HEK293 (cell line): ENCODE data around the gene PLA2G3.

Experiments used
- CTCF ChIA-PET: fragments of 350-600 bp; formaldehyde crosslinking; extraction: SDS; loops from one replicate; lab custom pipeline; 2021; ENCODE audit warnings: antibody characterized with exemption; lab: Yijun Ruan, JAX
- POLR2A ChIA-PET: fragments of 300-600 bp; formaldehyde crosslinking; extraction: SDS; loops from one replicate; lab custom pipeline; 2020; ENCODE audit warnings: antibody characterized with exemption, inconsistent platforms; lab: Yijun Ruan, JAX
- H3K27ac ChIP-seq: fragments of 200-500 bp; sonication (Bioruptor generic); 2 replicates; pipeline ENCODE4 v1.5.1; 2014; ENCODE audit warnings: low read depth, low read length, control low read depth, inconsistent platforms; ENCODE audit errors: extremely low read depth
- H3K36me3 ChIP-seq, 2 experiments: fragments of 200-500 bp in 1 of 2; sonication (Bioruptor generic) in 1 of 2; 1 replicate in 1 of 2; 2 replicates in 1 of 2; pipeline ENCODE4 v1.5.1; 2014 to 2017; ENCODE audit warnings: inconsistent platforms in 2 of 2, low read length in 2 of 2; ENCODE audit not compliant: control insufficient read depth in 2 of 2, insufficient read depth in 1 of 2
- H3K4me1 ChIP-seq: fragments of 200-500 bp; sonication (Bioruptor generic); 2 replicates; pipeline ENCODE4 v1.5.1; 2014; ENCODE audit warnings: mild to moderate bottlenecking, low read length, inconsistent platforms; ENCODE audit not compliant: control insufficient read depth, insufficient read depth
- H3K4me3 ChIP-seq: 2 replicates; pipeline ENCODE4 v1.5.1; 2011; ENCODE audit warnings: low read depth, mild to moderate bottlenecking, control low read depth, low read length, moderate library complexity
- H3K9me3 ChIP-seq: fragments of 200-500 bp; sonication (Bioruptor generic); 2 replicates; pipeline ENCODE4 v1.5.1; 2014; ENCODE audit warnings: low read depth, low read length, inconsistent platforms; ENCODE audit not compliant: control insufficient read depth, insufficient read depth
- GFI1B ChIP-seq: fragments of 450-650 bp; formaldehyde crosslinking; IDR thresholded peaks from 2 replicates; pipeline ENCODE4 v1.5.1; 2016; ENCODE audit warnings: missing biosample characterization, missing genetic modification characterization
- GLI4 ChIP-seq: fragments of 450-650 bp; formaldehyde crosslinking; IDR thresholded peaks from 2 replicates; pipeline ENCODE4 v1.5.1; 2016; ENCODE audit warnings: missing biosample characterization, missing genetic modification characterization
- KLF1 ChIP-seq: fragments of 450-650 bp; formaldehyde crosslinking; IDR thresholded peaks from 2 replicates; pipeline ENCODE4 v1.5.1; 2016; ENCODE audit warnings: missing biosample characterization, missing genetic modification characterization
- KLF10 ChIP-seq: fragments of 450-650 bp; IDR thresholded peaks from 2 replicates; pipeline ENCODE4 v1.5.1; 2018; ENCODE audit warnings: missing biosample characterization, mild to moderate bottlenecking, missing genetic modification characterization
- KLF7 ChIP-seq: fragments of 450-650 bp; formaldehyde crosslinking; IDR thresholded peaks from 2 replicates; pipeline ENCODE4 v1.5.1; 2016; ENCODE audit warnings: missing biosample characterization, missing genetic modification characterization, borderline replicate concordance
- KLF9 ChIP-seq: fragments of 450-650 bp; formaldehyde crosslinking; IDR thresholded peaks from 2 replicates; pipeline ENCODE4 v1.5.1; 2016; ENCODE audit warnings: missing biosample characterization, missing genetic modification characterization, low read depth
- REPIN1 ChIP-seq: fragments of 450-650 bp; formaldehyde crosslinking; IDR thresholded peaks from 2 replicates; pipeline ENCODE4 v1.5.1; 2017; ENCODE audit warnings: missing biosample characterization, missing genetic modification characterization, low read depth
- ZNF112 ChIP-seq: fragments of 450-650 bp; formaldehyde crosslinking; IDR thresholded peaks from 2 replicates; pipeline ENCODE4 v1.5.0; 2017; ENCODE audit warnings: missing biosample characterization, missing genetic modification characterization
- ZNF133 ChIP-seq: fragments of 450-650 bp; formaldehyde crosslinking; IDR thresholded peaks from 2 replicates; pipeline ENCODE4 v1.5.1; 2016; ENCODE audit warnings: missing biosample characterization, missing genetic modification characterization
- ZNF138 ChIP-seq: fragments of 450-650 bp; formaldehyde crosslinking; IDR thresholded peaks from 2 replicates; pipeline ENCODE4 v1.5.1; 2016; ENCODE audit warnings: missing biosample characterization, missing genetic modification characterization, borderline replicate concordance
- ZNF174 ChIP-seq: fragments of 450-650 bp; formaldehyde crosslinking; IDR thresholded peaks from 2 replicates; pipeline ENCODE4 v1.5.0; 2017; ENCODE audit warnings: missing biosample characterization, mild to moderate bottlenecking, missing genetic modification characterization
- ZNF23 ChIP-seq: fragments of 450-650 bp; formaldehyde crosslinking; IDR thresholded peaks from 2 replicates; pipeline ENCODE4 v1.5.1; 2016; ENCODE audit warnings: missing biosample characterization, missing genetic modification characterization, borderline replicate concordance
- ZNF350 ChIP-seq: fragments of 450-650 bp; formaldehyde crosslinking; IDR thresholded peaks from 2 replicates; pipeline ENCODE4 v1.5.0; 2017; ENCODE audit warnings: missing biosample characterization, mild to moderate bottlenecking, missing genetic modification characterization
- ZNF362 ChIP-seq: fragments of 450-650 bp; formaldehyde crosslinking; IDR thresholded peaks from 2 replicates; pipeline ENCODE4 v1.5.1; 2016; ENCODE audit warnings: missing biosample characterization, missing genetic modification characterization
- ZNF404 ChIP-seq: fragments of 450-650 bp; formaldehyde crosslinking; IDR thresholded peaks from 2 replicates; pipeline ENCODE4 v1.5.1; 2017; ENCODE audit warnings: missing biosample characterization, missing genetic modification characterization
- ZNF521 ChIP-seq: fragments of 450-650 bp; formaldehyde crosslinking; IDR thresholded peaks from 2 replicates; pipeline ENCODE4 v1.5.1; 2017; ENCODE audit warnings: missing biosample characterization, mild to moderate bottlenecking, missing genetic modification characterization
- ZNF571 ChIP-seq: fragments of 450-650 bp; formaldehyde crosslinking; IDR thresholded peaks from 2 replicates; pipeline ENCODE4 v1.5.0; 2017; ENCODE audit warnings: missing biosample characterization, missing genetic modification characterization
- ZNF600 ChIP-seq: fragments of 450-650 bp; formaldehyde crosslinking; IDR thresholded peaks from 2 replicates; pipeline ENCODE4 v1.5.1; 2016; ENCODE audit warnings: missing biosample characterization, missing genetic modification characterization
- ZNF623 ChIP-seq: fragments of 450-650 bp; formaldehyde crosslinking; IDR thresholded peaks from 2 replicates; pipeline ENCODE4 v1.5.1; 2016; ENCODE audit warnings: missing biosample characterization, missing genetic modification characterization
- ZNF626 ChIP-seq: fragments of 450-650 bp; sonication (Bioruptor Pico); formaldehyde crosslinking; IDR thresholded peaks from 2 replicates; pipeline ENCODE4 v1.5.1; 2018; ENCODE audit warnings: missing biosample characterization, missing genetic modification characterization, inconsistent platforms
- ZNF660 ChIP-seq: fragments of 450-650 bp; IDR thresholded peaks from 2 replicates; pipeline ENCODE4 v1.5.1; 2018; ENCODE audit warnings: missing biosample characterization, mild to moderate bottlenecking, missing genetic modification characterization
- ZNF692 ChIP-seq: fragments of 450-650 bp; formaldehyde crosslinking; IDR thresholded peaks from 2 replicates; pipeline ENCODE4 v1.5.1; 2016; ENCODE audit warnings: missing biosample characterization, missing genetic modification characterization
- ZNF785 ChIP-seq: fragments of 450-650 bp; formaldehyde crosslinking; IDR thresholded peaks from 2 replicates; pipeline ENCODE4 v1.5.1; 2016; ENCODE audit warnings: missing biosample characterization, missing genetic modification characterization
- ZNF792 ChIP-seq: fragments of 450-650 bp; formaldehyde crosslinking; IDR thresholded peaks from 2 replicates; pipeline ENCODE4 v1.5.1; 2016; ENCODE audit warnings: missing biosample characterization, missing genetic modification characterization
- ZNF830 ChIP-seq: fragments of 450-650 bp; IDR thresholded peaks from 2 replicates; pipeline ENCODE4 v1.5.0; 2018; ENCODE audit warnings: missing biosample characterization, missing genetic modification characterization, low read depth, mild to moderate bottlenecking, moderate library complexity
- TF ChIP-seq, protein P1 (sequence below): fragments of 450-650 bp; formaldehyde crosslinking; IDR thresholded peaks from 2 replicates; pipeline ENCODE4 v1.5.1; 2016; ENCODE audit warnings: missing biosample characterization, missing genetic modification characterization
- TF ChIP-seq, protein P2 (sequence below): fragments of 450-650 bp; formaldehyde crosslinking; IDR thresholded peaks from 2 replicates; pipeline ENCODE4 v1.5.1; 2017; ENCODE audit warnings: missing biosample characterization, missing genetic modification characterization

The PLA2G3 gene

GRCh38 chr22:31139866-31140716 lies at the start of gene PLA2G3 (continued):
- TF ChIP-seq, protein P1, sequence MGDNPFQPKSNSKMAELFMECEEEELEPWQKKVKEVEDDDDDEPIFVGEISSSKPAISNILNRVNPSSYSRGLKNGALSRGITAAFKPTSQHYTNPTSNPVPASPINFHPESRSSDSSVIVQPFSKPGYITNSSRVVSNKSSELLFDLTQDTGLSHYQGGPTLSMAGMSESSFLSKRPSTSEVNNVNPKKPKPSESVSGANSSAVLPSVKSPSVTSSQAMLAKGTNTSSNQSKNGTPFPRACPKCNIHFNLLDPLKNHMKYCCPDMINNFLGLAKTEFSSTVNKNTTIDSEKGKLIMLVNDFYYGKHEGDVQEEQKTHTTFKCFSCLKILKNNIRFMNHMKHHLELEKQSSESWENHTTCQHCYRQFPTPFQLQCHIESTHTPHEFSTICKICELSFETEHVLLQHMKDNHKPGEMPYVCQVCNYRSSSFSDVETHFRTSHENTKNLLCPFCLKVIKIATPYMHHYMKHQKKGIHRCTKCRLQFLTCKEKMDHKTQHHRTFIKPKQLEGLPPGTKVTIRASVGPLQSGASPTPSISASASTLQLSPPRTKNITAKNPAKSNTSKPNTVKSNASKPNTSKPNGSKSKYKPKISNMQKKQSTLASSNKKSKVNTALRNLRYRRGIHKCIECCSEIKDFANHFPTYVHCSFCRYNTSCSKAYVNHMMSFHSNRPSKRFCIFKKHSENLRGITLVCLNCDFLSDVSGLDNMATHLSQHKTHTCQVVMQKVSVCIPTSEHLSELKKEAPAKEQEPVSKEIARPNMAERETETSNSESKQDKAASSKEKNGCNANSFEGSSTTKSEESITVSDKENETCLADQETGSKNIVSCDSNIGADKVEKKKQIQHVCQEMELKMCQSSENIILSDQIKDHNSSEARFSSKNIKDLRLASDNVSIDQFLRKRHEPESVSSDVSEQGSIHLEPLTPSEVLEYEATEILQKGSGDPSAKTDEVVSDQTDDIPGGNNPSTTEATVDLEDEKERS (tag by site-specific recombination): no peak
- TF ChIP-seq KLF10 (tag by site-specific recombination): no peak
- TF ChIP-seq ZNF792 (tag by site-specific recombination): no peak
- TF ChIP-seq ZNF830 (tag by site-specific recombination): no peak
- no peak for TF ChIP-seq ZNF626
- peak; percentile 86 for TF ChIP-seq ZNF692
- no peak for TF ChIP-seq ZNF362
- no peak for TF ChIP-seq ZNF600 (tag by site-specific recombination)
- no peak for TF ChIP-seq ZNF350
- TF ChIP-seq KLF1 (tag by site-specific recombination): no peak
- TF ChIP-seq ZNF23 (tag by site-specific recombination): no peak
- TF ChIP-seq KLF7: no peak
- TF ChIP-seq KLF9 (tag by site-specific recombination): peak; percentile 57; the same call in 1 of the 2 replicates
- TF ChIP-seq, all 188 proteins: peak for 10

DNA sequence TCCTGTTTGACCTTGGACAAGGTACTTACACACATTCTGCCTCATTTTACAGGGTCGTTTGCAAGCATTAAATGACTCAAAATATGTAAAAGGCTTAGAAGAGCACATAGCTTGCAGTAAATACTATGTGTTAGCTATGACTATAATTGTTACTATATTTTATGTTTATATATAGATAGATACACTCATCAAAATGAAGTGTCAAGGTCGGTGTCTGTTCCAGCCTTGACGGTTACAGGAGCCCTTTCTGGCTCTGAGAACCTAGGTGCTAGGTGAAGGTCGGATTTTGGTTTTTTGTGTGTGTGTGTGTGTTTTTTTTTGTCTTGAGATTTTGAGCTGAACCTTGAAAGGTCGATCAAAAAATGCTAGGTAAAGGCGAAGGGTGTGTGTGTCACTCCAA lies 47.3 kb upstream of the PLA2G3 start:
- CTCF ChIA-PET: interaction anchor here (0.5 to 2.0 kb wide), 5 partner anchors 9 to 273 kb away, joined by 3 to 8 read pairs (median 4); partner anchors contain the start of gene LIMK2

More for the DNA sequence above, 47.3 kb upstream of the PLA2G3 start:
- no peak for TF ChIP-seq REPIN1 (tag by site-specific recombination)
- TF ChIP-seq ZNF138 (tag by site-specific recombination): no peak
- TF ChIP-seq ZNF571: no peak
- no peak for TF ChIP-seq KLF9 (tag by site-specific recombination)
- TF ChIP-seq ZNF133 (tag by site-specific recombination): no peak
- TF ChIP-seq ZNF792 (tag by site-specific recombination): no peak
- no peak for TF ChIP-seq ZNF830 (tag by site-specific recombination)
- no peak for TF ChIP-seq GFI1B (tag by site-specific recombination)
- TF ChIP-seq, protein P2, sequence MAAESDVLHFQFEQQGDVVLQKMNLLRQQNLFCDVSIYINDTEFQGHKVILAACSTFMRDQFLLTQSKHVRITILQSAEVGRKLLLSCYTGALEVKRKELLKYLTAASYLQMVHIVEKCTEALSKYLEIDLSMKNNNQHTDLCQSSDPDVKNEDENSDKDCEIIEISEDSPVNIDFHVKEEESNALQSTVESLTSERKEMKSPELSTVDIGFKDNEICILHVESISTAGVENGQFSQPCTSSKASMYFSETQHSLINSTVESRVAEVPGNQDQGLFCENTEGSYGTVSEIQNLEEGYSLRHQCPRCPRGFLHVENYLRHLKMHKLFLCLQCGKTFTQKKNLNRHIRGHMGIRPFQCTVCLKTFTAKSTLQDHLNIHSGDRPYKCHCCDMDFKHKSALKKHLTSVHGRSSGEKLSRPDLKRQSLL (tag by site-specific recombination): no peak
- TF ChIP-seq ZNF521: no peak
- TF ChIP-seq ZNF623 (tag by site-specific recombination): no peak
- TF ChIP-seq ZNF660 (tag by site-specific recombination): no peak
- no peak for TF ChIP-seq ZNF404
- no peak for TF ChIP-seq ZNF112 (tag by site-specific recombination)
- no peak for TF ChIP-seq ZNF174 (tag by site-specific recombination)
- no peak for TF ChIP-seq ZNF785 (tag by site-specific recombination)
- no peak for TF ChIP-seq GLI4
- peaks cover 0 to 33% of the 10 kb centered on the region in 2 experiments; a peak in 2 of 3 replicates for H3K36me3 ChIP-seq
- H3K9me3 ChIP-seq: no peaks in the 10 kb centered on the region
- no peaks in the 10 kb centered on the region for H3K4me1 ChIP-seq
- H3K4me3 ChIP-seq: no peak overlapping the region
- POLR2A ChIA-PET: no interaction called here
- no peak overlapping the region for H3K27ac ChIP-seq
